ENCODE results near the gene KCNJ5. TPM values are rescaled to one million over a fixed set of nuclear protein-coding genes. Genes with fewer than 3 reads are reported as not detected.

KCNJ5 gene
- total and polyA plus RNA-seq, 2 of the 4 experiments (the other 2 are of a cell fraction), result 0.07 to 0.18 TPM

DNA sequence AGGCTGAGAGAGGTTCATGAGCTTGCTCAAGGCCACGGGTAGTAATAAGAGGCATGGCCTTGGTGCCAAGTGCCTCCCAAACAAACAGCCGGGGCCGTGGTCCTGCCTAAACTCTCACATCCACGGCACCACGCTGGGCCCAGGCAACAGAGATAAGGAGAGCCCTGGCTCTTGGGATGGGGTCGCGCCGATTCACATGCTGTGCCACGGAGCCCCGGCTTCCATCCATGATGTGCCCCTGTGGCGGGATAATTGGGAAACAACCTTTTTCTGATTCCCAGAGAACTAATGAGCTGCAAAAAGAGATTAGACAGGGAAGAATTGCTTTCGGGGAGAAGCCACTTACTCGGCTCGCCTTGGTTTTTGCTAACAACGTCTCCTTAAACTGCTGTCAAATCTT is 29.5 kb downstream of the KCNJ5 start:
- Histone ChIP-seq H3K9ac (ENCODE audit: low read depth, low read length) (no peak overlapping the region), H3K14ac (replicated peaks; ENCODE audit: low read depth, low read length) (no peak overlapping the region), H3K4me2 (ENCODE audit: low read depth, low read length) (no peak overlapping the region), H2AFZ (replicated peaks; ENCODE audit: low read length, poor library complexity) (no peak overlapping the region), H3K27ac (ENCODE audit: insufficient read depth, low read length) (no peak overlapping the region), H3K4ac (ENCODE audit: low read depth, low read length) (no peak overlapping the region), H3K79me1 (ENCODE audit: low read depth in 1 of 2, low read length in 2 of 2) (no peaks in the 10 kb centered on the region), H3K4me3 (ENCODE audit: insufficient read depth, low read depth, low read length) (no peak overlapping the region), H4K5ac (ENCODE audit: low read depth, low read length) (no peak overlapping the region), H3K18ac (ENCODE audit: low read depth, low read length) (no peak overlapping the region), H4K20me1 (ENCODE audit: insufficient read depth, low read length) (no peaks in the 10 kb centered on the region), H3K9me1 (ENCODE audit: insufficient read depth, low read length) (no peaks in the 10 kb centered on the region), H2AK9ac (replicated peaks; ENCODE audit: low read depth, low read length, poor library complexity) (no peak overlapping the region), H3K36me3 (ENCODE audit: control insufficient read depth, insufficient read depth, low read length) (no peaks in the 10 kb centered on the region), H2BK20ac (ENCODE audit: low read depth, low read length) (no peak overlapping the region), H2BK120ac (ENCODE audit: low read depth, low read length) (no peak overlapping the region), H3K9me3 (ENCODE audit: control insufficient read depth, insufficient read depth, low read length) (no peaks in the 10 kb centered on the region), H2BK15ac (ENCODE audit: low read depth, low read length) (no peak overlapping the region), H3K27me3 (ENCODE audit: control insufficient read depth, insufficient read depth, low read length) (peaks cover 40% of the 10 kb centered on the region), H4K91ac (ENCODE audit: insufficient read depth, low read depth, low read length) (no peak overlapping the region), H3K4me1 (ENCODE audit: control insufficient read depth, insufficient read depth, low read length) (no peaks in the 10 kb centered on the region), H3K23ac (ENCODE audit: low read depth, low read length) (no peak overlapping the region), H3K56ac (ENCODE audit: extremely low read depth, insufficient read depth, low read length) (no peak overlapping the region), H2AK5ac (ENCODE audit: low read depth, low read length) (no peak overlapping the region), H2BK5ac (ENCODE audit: low read depth, low read length, poor library complexity, severe bottlenecking) (no peak overlapping the region), H4K8ac (ENCODE audit: low read depth in 2 of 2, low read length in 2 of 2) (no peak overlapping the region)
- CTCF ChIA-PET, result no interaction called here
- POLR2A ChIA-PET (ENCODE audit: unreplicated experiment), result no interaction called here
- no TSS peak for BruUV-seq (replicated peaks)
- in situ Hi-C loops (cut with MboI; ENCODE audit: low sequenced_read_pairs), result no loop called here
- TF ChIP-seq BHLHE40 (IDR thresholded peaks at IDR 0.05; ENCODE audit: low read depth, low read length) (no peak), MAFK (IDR thresholded peaks at IDR 0.05; ENCODE audit: low read depth, low read length) (no peak), RCOR1 (IDR thresholded peaks at IDR 0.05; ENCODE audit: insufficient replicate concordance, low read length) (no peak), FOS (IDR thresholded peaks at IDR 0.05; ENCODE audit: low read depth, low read length) (no peak), CEBPB (IDR thresholded peaks at IDR 0.05; ENCODE audit: low read depth, low read length) (no peak), RAD21 (IDR thresholded peaks at IDR 0.05; ENCODE audit: low read length) (no peak), CHD1 (IDR thresholded peaks at IDR 0.05; ENCODE audit: low read depth, low read length) (no peak)
- TF ChIP-seq, protein P1, sequence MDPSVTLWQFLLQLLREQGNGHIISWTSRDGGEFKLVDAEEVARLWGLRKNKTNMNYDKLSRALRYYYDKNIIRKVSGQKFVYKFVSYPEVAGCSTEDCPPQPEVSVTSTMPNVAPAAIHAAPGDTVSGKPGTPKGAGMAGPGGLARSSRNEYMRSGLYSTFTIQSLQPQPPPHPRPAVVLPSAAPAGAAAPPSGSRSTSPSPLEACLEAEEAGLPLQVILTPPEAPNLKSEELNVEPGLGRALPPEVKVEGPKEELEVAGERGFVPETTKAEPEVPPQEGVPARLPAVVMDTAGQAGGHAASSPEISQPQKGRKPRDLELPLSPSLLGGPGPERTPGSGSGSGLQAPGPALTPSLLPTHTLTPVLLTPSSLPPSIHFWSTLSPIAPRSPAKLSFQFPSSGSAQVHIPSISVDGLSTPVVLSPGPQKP (IDR thresholded peaks at IDR 0.05; ENCODE audit: borderline replicate concordance, low read depth, low read length), result no peak
- TF ChIP-seq, protein P2, sequence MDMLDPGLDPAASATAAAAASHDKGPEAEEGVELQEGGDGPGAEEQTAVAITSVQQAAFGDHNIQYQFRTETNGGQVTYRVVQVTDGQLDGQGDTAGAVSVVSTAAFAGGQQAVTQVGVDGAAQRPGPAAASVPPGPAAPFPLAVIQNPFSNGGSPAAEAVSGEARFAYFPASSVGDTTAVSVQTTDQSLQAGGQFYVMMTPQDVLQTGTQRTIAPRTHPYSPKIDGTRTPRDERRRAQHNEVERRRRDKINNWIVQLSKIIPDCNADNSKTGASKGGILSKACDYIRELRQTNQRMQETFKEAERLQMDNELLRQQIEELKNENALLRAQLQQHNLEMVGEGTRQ (IDR thresholded peaks at IDR 0.05; ENCODE audit: low read depth, low read length), result no peak
- DNase-seq (no peak), ATAC-seq (ENCODE audit: low read depth) (no peak)
- intact Hi-C loops (cut with micrococcal nuclease), result no loop called here
- WGBS, 2 experiments (ENCODE audit: extremely low coverage in 2 of 2, insufficient read length in 1 of 2), result 73% methylated on average over 11 of the region's 15 CpGs; no CpG with 5 or more reads in 1 of the 2 experiments
- dilution Hi-C loops (cut with HindIII; ENCODE audit: low sequenced_read_pairs, unreplicated experiment), result no loop called here
